HG02798 (cell line): ENCODE measurements around the gene TMEM178B.
"Not testable (repeated sequence)": the region's sequence is repeated elsewhere in the genome, so short reads cannot be mapped to it uniquely, and the experiment has no call there.

Source experiments
- ATAC-seq: cut with Tn5 transposase; IDR thresholded peaks from one replicate; pipeline ENCODE4 v1.9.1; 2021; ENCODE audit warnings: mild to moderate bottlenecking; ENCODE audit not compliant: unreplicated experiment, poor library complexity

The TMEM178B gene

DNA sequence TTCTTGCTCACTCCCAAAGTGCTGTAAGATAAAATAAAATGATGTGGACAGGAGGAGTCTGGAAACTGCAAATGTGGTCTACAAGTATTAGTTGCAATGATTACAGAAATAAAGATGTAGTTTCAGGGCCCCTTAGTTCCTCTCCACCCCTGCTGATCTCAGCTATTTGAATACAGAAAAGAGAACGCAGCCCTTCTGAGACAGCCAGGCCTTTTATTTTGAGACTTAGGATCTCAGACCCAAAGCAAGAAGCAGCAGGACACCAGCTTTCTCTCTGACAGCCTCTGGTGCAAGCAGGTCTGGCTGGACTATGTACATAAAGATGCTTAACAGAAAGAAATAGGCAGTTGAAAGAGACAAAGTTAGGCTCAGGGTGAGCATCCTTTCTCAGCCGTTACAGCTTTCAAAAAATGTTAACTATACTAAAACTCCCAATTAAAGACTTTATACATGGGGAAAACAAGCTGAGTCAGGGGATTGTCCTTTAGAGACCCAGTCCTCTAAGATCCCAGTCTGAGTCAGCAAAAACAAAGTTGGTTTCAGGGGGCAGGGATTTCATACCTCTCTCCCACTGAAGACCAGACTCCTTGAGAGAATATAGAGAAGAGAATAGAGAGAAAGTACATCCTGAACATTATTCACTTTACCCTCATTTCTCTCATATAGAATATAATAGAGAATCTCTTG, 220.4 kb downstream of the TMEM178B start:
- ATAC-seq, result no peak

GRCh38 chr7:141295367-141295895, 221.6 kb downstream of the TMEM178B start:
- ATAC-seq, result no peak

- no peak for ATAC-seq
Measured at GRCh38 chr7:141300816-141301215, 227.0 kb downstream of the TMEM178B start.

DNA sequence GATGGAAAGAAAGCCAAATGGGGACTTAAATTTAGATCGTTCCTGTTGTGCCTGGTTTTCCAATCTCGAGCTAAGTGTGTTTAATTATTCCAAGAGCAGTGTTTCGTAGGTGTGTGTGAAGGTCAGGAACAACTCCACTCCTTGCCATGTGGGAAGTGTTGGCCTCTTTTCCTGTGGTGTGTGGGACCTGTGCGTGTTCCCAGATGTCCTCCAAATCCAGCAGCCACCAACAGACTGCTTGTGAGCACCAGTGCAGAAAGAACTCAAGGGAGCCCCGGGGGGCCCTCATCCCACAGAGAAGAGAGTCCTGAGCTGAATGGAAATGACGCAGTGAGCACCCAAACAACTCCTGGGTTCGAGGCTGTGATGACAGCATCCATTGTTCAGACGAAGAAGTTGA, 227.7 kb downstream of the TMEM178B start:
- no peak for ATAC-seq

GRCh38 chr7:141302617-141303016, 228.8 kb downstream of the TMEM178B start:
- ATAC-seq, result no peak

GRCh38 chr7:141304291-141304690, 230.4 kb downstream of the TMEM178B start:
- no peak for ATAC-seq

DNA sequence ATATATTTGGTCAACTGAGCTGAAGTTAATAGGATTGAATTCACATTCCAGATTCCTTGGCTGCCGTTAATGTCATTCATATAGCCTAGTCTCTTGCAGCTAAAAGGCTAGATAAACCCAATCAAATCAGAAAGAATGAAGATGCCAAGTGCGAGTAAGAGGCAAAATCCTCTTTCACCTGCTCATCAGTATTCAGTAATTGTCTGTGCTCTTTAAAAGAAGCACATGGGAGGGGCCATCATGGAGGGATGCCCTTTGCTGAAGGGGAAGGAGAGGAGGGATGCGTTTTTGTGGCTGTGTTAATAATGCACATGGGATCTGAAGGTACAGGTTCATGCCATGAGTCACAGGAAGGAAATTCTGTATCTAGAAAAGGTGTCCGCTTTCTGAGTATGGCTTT, 232.2 kb downstream of the TMEM178B start:
- ATAC-seq, result no peak

- ATAC-seq, result no peak
Measured at GRCh38 chr7:141312395-141312794, 238.5 kb downstream of the TMEM178B start.

DNA sequence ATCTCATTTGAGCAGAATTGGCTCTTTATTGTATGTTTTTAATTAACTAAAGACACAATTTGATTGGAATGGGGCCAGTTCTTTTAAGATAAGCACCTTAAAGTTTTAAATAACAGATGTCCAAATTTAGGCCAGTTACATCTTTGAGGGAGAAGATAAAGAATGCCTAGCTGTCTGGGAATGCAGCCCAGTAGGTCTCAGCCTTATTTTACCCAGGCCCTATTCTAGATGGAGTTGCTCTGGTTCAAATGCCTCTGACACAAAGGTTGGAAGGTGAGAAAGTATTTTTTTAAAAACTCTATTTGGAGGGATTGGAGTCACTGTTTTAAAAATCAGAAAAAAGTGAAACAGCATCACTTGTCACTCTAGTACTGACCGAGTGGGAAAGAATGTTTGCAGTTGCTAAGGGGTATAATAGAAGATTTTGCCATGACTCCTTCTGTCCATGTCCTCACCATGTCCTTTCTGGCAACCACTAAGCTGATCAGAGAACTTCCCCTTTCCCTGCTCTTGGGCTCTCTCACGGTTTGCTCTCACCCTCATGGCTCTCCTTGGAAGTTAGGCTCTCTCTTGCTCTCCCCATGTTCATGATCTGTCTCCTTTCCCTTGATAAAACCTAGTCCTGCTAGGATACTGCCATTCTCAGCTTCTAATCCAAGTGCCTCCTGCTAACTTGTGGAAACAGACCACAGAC, 239.1 kb downstream of the TMEM178B start:
- no peak for ATAC-seq

DNA sequence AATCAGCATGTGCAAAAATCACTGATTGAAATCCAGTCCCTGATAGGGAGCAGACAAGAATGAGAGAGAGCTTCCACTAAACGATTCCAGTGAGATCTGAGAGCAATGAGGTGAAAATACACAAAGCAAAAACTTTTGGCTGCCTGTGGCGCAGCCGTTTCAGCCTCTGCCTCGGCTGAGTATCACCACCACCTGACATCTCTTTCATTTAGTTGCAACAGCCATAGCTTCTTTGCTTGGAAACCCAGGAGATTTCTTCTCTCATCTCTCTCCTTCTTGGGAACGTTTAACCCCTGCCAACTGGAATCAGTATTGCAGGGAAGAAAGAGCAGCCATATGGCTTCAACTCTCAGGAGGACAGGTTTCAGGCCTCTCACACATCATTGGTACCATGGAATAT, 240.0 kb downstream of the TMEM178B start:
- ATAC-seq, result no peak

DNA sequence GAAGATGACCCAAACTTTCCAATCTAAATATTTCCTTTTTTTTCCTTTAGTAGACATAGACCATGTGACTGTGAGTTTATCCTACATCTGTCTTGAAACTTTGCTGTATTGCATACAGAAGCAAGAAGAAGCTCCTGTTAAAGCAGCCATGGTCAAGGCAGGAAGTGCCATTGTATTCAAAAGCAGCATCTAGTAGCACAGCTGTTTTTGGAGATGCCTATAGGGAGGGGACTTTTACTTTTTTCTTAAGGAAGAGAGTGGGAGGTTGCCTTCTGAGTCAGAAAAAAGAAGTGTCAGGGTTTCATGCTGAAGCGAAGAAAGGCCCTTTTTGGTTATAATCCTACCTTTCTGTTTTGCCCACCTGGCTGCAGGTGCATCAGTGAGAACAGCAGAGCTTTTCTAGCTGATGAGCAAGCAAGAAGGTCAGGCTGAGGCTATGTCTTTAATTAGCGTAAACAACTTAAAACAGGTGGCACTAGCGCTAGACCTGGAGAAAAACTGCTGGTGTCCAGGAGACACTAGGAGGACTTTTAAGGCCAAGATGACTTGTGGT, 243.2 kb downstream of the TMEM178B start:
- ATAC-seq, result no peak

- no peak for ATAC-seq
Measured at GRCh38 chr7:141320287-141320686, 246.4 kb downstream of the TMEM178B start.

GRCh38 chr7:141322383-141322782, 248.5 kb downstream of the TMEM178B start:
- ATAC-seq, result no peak

GRCh38 chr7:141323826-141324225, 250.0 kb downstream of the TMEM178B start:
- no peak for ATAC-seq

DNA sequence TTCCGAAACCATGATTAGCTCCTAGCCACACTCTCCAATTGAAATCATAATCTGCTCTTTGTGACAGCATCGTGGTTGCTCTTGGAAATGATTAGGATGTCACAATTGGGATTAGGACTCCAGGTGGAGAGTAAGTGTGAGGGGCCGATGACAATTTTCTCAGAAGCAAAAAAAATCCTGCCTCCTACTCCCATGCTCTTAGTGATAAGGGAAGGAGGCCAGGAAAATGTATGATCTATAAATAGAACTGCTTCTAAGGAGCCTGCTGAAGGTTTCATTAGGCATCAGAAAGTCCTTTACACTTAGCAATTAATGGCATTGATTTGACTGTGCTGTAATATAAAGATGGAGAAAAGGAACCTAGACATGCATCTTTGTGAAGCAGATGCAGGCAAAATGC, 251.0 kb downstream of the TMEM178B start:
- ATAC-seq, result no peak

- ATAC-seq, result no peak
Measured at GRCh38 chr7:141325275-141325674, 251.4 kb downstream of the TMEM178B start.

DNA sequence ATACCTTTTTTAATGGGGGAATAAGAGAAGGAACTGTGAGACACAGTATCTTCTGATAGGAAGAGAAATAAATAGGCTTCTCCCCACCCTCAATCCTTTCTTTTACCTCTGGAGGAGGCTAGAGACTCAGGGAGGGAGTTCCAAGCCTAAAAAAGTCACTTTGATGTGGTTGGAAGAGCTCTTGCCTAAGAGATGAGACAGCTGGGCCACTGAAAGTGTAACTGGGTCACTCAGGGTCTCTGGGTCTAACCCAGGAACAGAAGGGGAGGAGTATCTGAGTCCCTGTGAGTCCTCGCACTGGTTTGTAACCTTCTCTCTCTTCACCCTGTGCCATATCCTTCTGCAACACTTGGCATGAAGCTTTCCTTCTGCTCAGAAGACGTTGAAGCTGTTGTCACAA, 254.4 kb downstream of the TMEM178B start:
- ATAC-seq, result no peak

- ATAC-seq, result not testable (repeated sequence)
Measured at GRCh38 chr7:141330285-141330684, 256.4 kb downstream of the TMEM178B start.

- no peak for ATAC-seq
Measured at GRCh38 chr7:141333459-141333858, 259.6 kb downstream of the TMEM178B start.

GRCh38 chr7:141335164-141335563, 261.3 kb downstream of the TMEM178B start:
- ATAC-seq, result no peak

DNA sequence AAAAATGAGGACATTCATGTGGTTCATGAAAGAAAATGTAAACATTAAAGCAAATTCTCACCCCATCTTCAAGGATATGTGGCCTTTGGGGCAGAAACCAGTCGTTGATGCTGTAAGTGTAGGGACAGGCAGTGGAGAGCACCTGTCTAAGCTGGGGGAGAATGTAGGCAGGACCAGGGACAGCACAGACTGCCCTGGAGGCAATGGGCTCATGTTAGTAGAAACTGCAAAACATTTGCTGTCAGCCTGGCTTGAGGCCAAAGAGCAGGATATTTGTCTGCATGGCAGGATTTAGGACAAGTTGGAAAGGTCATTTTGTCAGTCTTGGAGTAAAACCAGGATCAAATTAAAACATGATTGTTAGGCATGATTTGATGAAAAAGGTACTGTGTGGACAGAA, 265.7 kb downstream of the TMEM178B start:
- no peak for ATAC-seq
